COLO829 (cell line): ENCODE results near the gene PTPN2.
"Not testable (repeated sequence)": the region's sequence is repeated elsewhere in the genome, so short reads cannot be mapped to it uniquely, and the experiment has no call there.

Experiments used
- DNase-seq: peaks from one replicate; pipeline ENCODE4 v3.0.0; 2012; ENCODE audit warnings: low spot score

The PTPN2 gene

GRCh38 chr18:12891561-12891960 lies 7.5 kb upstream of the PTPN2 start:
- no peak for DNase-seq

GRCh38 chr18:12890964-12891363 lies 6.9 kb upstream of the PTPN2 start:
- DNase-seq = no peak

GRCh38 chr18:12886498-12887126 lies 2.6 kb upstream of the PTPN2 start:
- no peak for DNase-seq

- DNase-seq = no peak
Observed at GRCh38 chr18:12885500-12885899, 1.5 kb upstream of the PTPN2 start.

- DNase-seq = no peak
Observed at GRCh38 chr18:12884406-12885323, 628 bp upstream of the PTPN2 start.

GRCh38 chr18:12883372-12883683 lies 709 bp downstream of the PTPN2 start:
- no peak for DNase-seq

- DNase-seq = no peak
Observed at GRCh38 chr18:12882453-12883371, 1.3 kb downstream of the PTPN2 start.

GRCh38 chr18:12880541-12880910 lies 3.5 kb downstream of the PTPN2 start:
- DNase-seq = no peak

GRCh38 chr18:12879840-12880540 lies 4.0 kb downstream of the PTPN2 start:
- DNase-seq = no peak

- DNase-seq = not testable (repeated sequence)
Observed at GRCh38 chr18:12874992-12875391, 9.0 kb downstream of the PTPN2 start.

- DNase-seq = not testable (repeated sequence)
Observed at GRCh38 chr18:12873961-12874567, 10.0 kb downstream of the PTPN2 start.

GRCh38 chr18:12872408-12872807 lies 11.6 kb downstream of the PTPN2 start:
- no peak for DNase-seq

- DNase-seq = no peak
Observed at GRCh38 chr18:12868576-12868975, 15.5 kb downstream of the PTPN2 start.

GRCh38 chr18:12867441-12868123 lies 16.5 kb downstream of the PTPN2 start:
- DNase-seq = no peak

- DNase-seq = no peak
Observed at GRCh38 chr18:12863687-12864216, 20.3 kb downstream of the PTPN2 start.

- no peak for DNase-seq
Observed at GRCh38 chr18:12862874-12863482, 21.1 kb downstream of the PTPN2 start.

- no peak for DNase-seq
Observed at GRCh38 chr18:12862467-12862866, 21.6 kb downstream of the PTPN2 start.

- DNase-seq = no peak
Observed at GRCh38 chr18:12861637-12862036, 22.4 kb downstream of the PTPN2 start.

GRCh38 chr18:12860530-12860929 lies 23.5 kb downstream of the PTPN2 start:
- no peak for DNase-seq

- DNase-seq = no peak
Observed at GRCh38 chr18:12858991-12859390, 25.0 kb downstream of the PTPN2 start.
